Mammary microvascular endothelial cell (primary cell): ENCODE data around the gene TMEM198. TPM values are rescaled to one million over a fixed set of nuclear protein-coding genes. Genes with fewer than 3 reads are reported as not detected.

Source experiments
- total RNA-seq: library from RNA; depleted of rRNA; stranded (reverse); fragments of >200 nt; gene quantifications from 2 replicates; pipeline ENCODE4 v1.2.3, GENCODE V29; 2015

The TMEM198 gene
- total RNA-seq = not detected in 2 replicates

GRCh38 chr2:219543596-219544358 is at the start of gene TMEM198, which contains the start of gene CHPF:
TMEM198 (plus strand) TSS chr2:219544028; CDS start chr2:219544728, 700 bp downstream.
CHPF (minus strand) TSS chr2:219543809; CDS start chr2:219543538, 271 bp downstream.

GRCh38 chr2:219498280-219499057 is 45.4 kb upstream of the TMEM198 start, which contains the start of gene GMPPA:
GMPPA (plus strand) TSS chr2:219498891; CDS start chr2:219499976, 1,085 bp downstream.

GRCh38 chr2:219514196-219514761 is 29.5 kb upstream of the TMEM198 start, which contains the start of gene ASIC4:
ASIC4 (plus strand) TSS chr2:219514482; CDS start chr2:219514725, 243 bp downstream.

GRCh38 chr2:219571311-219572236 is 27.7 kb downstream of the TMEM198 start, which contains the start of gene OBSL1:
OBSL1 (minus strand) TSS chr2:219571539; CDS start chr2:219571232, 307 bp downstream.

GRCh38 chr2:219572237-219573001 is 28.6 kb downstream of the TMEM198 start, which contains the start of gene INHA:
INHA (plus strand) TSS chr2:219572310; CDS start chr2:219572375, 65 bp downstream.

GRCh38 chr2:219597552-219598307 is 53.9 kb downstream of the TMEM198 start, which contains the start of gene STK11IP:
STK11IP (plus strand) TSS chr2:219597857; CDS start chr2:219598120, 263 bp downstream.

Other genes starting within 250 kb of the TMEM198 start
- not detected in 2 replicates for gene PTPRN, start 234.6 kb upstream of the TMEM198 start, total RNA-seq
- not detected in 2 replicates for gene RESP18, start 211.3 kb upstream of the TMEM198 start, total RNA-seq
- gene DNPEP, start 156.1 kb upstream of the TMEM198 start, total RNA-seq = 46.8 and 54.5 TPM in 2 replicates
- not detected in 2 replicates for gene DES, start 125.7 kb upstream of the TMEM198 start, total RNA-seq
- gene SPEG, start 109.2 kb upstream of the TMEM198 start, total RNA-seq = 0.05 TPM in 1 of 2 replicates, not detected in the other
- 35.7 and 45.9 TPM in 2 replicates for gene GMPPA, start 45.1 kb upstream of the TMEM198 start, total RNA-seq
- gene ASIC4, start 29.5 kb upstream of the TMEM198 start, total RNA-seq = not detected in 2 replicates
- 0.27 and 0.44 TPM in 2 replicates for gene CHPF, start 219 bp upstream of the TMEM198 start, total RNA-seq
- 2.2 and 2.8 TPM in 2 replicates for gene OBSL1, start 27.5 kb downstream of the TMEM198 start, total RNA-seq
- not detected in 2 replicates for gene INHA, start 28.3 kb downstream of the TMEM198 start, total RNA-seq
- gene STK11IP, start 53.8 kb downstream of the TMEM198 start, total RNA-seq = 11.6 and 16.8 TPM in 2 replicates
- not detected in 2 replicates for gene SLC4A3, start 83.6 kb downstream of the TMEM198 start, total RNA-seq